ENCODE results near the gene PIGU.

DNA sequence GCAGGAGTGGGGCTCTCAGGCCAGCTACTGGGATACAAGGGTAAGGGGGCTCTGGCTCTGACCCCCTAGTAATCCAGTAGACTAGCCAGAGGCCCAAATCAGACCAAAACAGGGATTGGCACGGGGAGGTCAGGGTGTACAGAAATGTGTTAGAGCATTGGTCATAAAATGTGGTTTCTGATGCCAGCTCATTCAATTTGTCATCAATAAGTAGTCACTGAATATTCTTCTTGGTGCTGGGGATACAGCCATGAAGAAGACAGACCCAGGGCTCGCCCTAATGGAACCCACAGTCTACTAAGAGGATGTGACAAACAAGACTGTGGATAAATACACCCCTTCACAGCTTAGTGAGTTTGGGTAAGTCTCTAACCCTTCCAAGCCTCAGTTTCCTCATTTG, 107.3 kb downstream of the PIGU start:
- no peak for TF ChIP-seq NFATC3 (IDR thresholded peaks at IDR 0.05)
- no peak for TF ChIP-seq EZH2 (IDR thresholded peaks at IDR 0.05; ENCODE audit: borderline replicate concordance, low read depth, low read length)
- TF ChIP-seq JUND (IDR thresholded peaks at IDR 0.05; ENCODE audit: borderline replicate concordance, low read depth, low read length), result no peak
- TF ChIP-seq JUND (tag; IDR thresholded peaks at IDR 0.05; ENCODE audit: borderline replicate concordance, low read depth, low read length), result no peak
- no peak for TF ChIP-seq MXI1 (IDR thresholded peaks at IDR 0.05; ENCODE audit: low read depth, low read length)
- no peak for TF ChIP-seq YY1 (IDR thresholded peaks at IDR 0.05; ENCODE audit: borderline replicate concordance in 1 of 3, control insufficient read depth in 1 of 3, extremely low read depth in 1 of 3, insufficient read depth in 3 of 3, insufficient read length in 1 of 3, insufficient replicate concordance in 2 of 3, low read depth in 1 of 3, low read length in 2 of 3)
- no peak for TF ChIP-seq MTA1 (IDR thresholded peaks at IDR 0.05; ENCODE audit: borderline replicate concordance)
- TF ChIP-seq, protein P1, sequence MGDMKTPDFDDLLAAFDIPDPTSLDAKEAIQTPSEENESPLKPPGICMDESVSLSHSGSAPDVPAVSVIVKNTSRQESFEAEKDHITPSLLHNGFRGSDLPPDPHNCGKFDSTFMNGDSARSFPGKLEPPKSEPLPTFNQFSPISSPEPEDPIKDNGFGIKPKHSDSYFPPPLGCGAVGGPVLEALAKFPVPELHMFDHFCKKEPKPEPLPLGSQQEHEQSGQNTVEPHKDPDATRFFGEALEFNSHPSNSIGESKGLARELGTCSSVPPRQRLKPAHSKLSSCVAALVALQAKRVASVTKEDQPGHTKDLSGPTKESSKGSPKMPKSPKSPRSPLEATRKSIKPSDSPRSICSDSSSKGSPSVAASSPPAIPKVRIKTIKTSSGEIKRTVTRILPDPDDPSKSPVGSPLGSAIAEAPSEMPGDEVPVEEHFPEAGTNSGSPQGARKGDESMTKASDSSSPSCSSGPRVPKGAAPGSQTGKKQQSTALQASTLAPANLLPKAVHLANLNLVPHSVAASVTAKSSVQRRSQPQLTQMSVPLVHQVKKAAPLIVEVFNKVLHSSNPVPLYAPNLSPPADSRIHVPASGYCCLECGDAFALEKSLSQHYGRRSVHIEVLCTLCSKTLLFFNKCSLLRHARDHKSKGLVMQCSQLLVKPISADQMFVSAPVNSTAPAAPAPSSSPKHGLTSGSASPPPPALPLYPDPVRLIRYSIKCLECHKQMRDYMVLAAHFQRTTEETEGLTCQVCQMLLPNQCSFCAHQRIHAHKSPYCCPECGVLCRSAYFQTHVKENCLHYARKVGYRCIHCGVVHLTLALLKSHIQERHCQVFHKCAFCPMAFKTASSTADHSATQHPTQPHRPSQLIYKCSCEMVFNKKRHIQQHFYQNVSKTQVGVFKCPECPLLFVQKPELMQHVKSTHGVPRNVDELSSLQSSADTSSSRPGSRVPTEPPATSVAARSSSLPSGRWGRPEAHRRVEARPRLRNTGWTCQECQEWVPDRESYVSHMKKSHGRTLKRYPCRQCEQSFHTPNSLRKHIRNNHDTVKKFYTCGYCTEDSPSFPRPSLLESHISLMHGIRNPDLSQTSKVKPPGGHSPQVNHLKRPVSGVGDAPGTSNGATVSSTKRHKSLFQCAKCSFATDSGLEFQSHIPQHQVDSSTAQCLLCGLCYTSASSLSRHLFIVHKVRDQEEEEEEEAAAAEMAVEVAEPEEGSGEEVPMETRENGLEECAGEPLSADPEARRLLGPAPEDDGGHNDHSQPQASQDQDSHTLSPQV (IDR thresholded peaks at IDR 0.05), result no peak
- TF ChIP-seq ZNF274 (IDR thresholded peaks at IDR 0.05; ENCODE audit: borderline replicate concordance, low read depth, low read length), result no peak
- TF ChIP-seq, protein P2, sequence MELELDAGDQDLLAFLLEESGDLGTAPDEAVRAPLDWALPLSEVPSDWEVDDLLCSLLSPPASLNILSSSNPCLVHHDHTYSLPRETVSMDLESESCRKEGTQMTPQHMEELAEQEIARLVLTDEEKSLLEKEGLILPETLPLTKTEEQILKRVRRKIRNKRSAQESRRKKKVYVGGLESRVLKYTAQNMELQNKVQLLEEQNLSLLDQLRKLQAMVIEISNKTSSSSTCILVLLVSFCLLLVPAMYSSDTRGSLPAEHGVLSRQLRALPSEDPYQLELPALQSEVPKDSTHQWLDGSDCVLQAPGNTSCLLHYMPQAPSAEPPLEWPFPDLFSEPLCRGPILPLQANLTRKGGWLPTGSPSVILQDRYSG (tag; conservative IDR thresholded peaks at IDR 0.05; ENCODE audit: low read depth), result no peak

All from K562 (cell line).